ENCODE results near the gene EGFL7.
"Not testable (repeated sequence)": the region's sequence is repeated elsewhere in the genome, so short reads cannot be mapped to it uniquely, and the experiment has no call there.

- TF ChIP-seq EP300 (IDR thresholded peaks at IDR 0.05; ENCODE audit: borderline replicate concordance in 1 of 2, control insufficient read depth in 1 of 2, low read depth in 2 of 2, low read length in 2 of 2); EZH2 (IDR thresholded peaks at IDR 0.05; ENCODE audit: borderline replicate concordance, control insufficient read depth, low read depth, low read length); JUND (IDR thresholded peaks at IDR 0.05; ENCODE audit: low read depth, low read length); TCF12 (IDR thresholded peaks at IDR 0.05; ENCODE audit: low read depth, low read length); BRCA1 (IDR thresholded peaks at IDR 0.05; ENCODE audit: low read depth, low read length); RBBP5 (conservative IDR thresholded peaks at IDR 0.05); SUPT20H (IDR thresholded peaks at IDR 0.05; ENCODE audit: borderline replicate concordance, control insufficient read depth, low read depth, low read length): not testable (repeated sequence)
- TF ChIP-seq, protein P1, sequence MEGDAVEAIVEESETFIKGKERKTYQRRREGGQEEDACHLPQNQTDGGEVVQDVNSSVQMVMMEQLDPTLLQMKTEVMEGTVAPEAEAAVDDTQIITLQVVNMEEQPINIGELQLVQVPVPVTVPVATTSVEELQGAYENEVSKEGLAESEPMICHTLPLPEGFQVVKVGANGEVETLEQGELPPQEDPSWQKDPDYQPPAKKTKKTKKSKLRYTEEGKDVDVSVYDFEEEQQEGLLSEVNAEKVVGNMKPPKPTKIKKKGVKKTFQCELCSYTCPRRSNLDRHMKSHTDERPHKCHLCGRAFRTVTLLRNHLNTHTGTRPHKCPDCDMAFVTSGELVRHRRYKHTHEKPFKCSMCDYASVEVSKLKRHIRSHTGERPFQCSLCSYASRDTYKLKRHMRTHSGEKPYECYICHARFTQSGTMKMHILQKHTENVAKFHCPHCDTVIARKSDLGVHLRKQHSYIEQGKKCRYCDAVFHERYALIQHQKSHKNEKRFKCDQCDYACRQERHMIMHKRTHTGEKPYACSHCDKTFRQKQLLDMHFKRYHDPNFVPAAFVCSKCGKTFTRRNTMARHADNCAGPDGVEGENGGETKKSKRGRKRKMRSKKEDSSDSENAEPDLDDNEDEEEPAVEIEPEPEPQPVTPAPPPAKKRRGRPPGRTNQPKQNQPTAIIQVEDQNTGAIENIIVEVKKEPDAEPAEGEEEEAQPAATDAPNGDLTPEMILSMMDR (IDR thresholded peaks at IDR 0.05 in 2 of 3, conservative IDR thresholded peaks at IDR 0.05 in 1 of 3; ENCODE audit: control insufficient read depth in 2 of 3, extremely low read depth in 1 of 3, insufficient read depth in 1 of 3, low read depth in 3 of 3, low read length in 3 of 3): not testable (repeated sequence)
- TF ChIP-seq, protein P2, sequence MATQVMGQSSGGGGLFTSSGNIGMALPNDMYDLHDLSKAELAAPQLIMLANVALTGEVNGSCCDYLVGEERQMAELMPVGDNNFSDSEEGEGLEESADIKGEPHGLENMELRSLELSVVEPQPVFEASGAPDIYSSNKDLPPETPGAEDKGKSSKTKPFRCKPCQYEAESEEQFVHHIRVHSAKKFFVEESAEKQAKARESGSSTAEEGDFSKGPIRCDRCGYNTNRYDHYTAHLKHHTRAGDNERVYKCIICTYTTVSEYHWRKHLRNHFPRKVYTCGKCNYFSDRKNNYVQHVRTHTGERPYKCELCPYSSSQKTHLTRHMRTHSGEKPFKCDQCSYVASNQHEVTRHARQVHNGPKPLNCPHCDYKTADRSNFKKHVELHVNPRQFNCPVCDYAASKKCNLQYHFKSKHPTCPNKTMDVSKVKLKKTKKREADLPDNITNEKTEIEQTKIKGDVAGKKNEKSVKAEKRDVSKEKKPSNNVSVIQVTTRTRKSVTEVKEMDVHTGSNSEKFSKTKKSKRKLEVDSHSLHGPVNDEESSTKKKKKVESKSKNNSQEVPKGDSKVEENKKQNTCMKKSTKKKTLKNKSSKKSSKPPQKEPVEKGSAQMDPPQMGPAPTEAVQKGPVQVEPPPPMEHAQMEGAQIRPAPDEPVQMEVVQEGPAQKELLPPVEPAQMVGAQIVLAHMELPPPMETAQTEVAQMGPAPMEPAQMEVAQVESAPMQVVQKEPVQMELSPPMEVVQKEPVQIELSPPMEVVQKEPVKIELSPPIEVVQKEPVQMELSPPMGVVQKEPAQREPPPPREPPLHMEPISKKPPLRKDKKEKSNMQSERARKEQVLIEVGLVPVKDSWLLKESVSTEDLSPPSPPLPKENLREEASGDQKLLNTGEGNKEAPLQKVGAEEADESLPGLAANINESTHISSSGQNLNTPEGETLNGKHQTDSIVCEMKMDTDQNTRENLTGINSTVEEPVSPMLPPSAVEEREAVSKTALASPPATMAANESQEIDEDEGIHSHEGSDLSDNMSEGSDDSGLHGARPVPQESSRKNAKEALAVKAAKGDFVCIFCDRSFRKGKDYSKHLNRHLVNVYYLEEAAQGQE (IDR thresholded peaks at IDR 0.05; ENCODE audit: low read depth, low read length): not testable (repeated sequence)
- TF ChIP-seq, protein P3, sequence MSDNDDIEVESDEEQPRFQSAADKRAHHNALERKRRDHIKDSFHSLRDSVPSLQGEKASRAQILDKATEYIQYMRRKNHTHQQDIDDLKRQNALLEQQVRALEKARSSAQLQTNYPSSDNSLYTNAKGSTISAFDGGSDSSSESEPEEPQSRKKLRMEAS (IDR thresholded peaks at IDR 0.05; ENCODE audit: low read depth, low read length): not testable (repeated sequence)
Measured at GRCh38 chr9:136711219-136711648, 48.5 kb downstream of the EGFL7 start.

Data from GM12878 (cell line).